ENCODE results near the gene LSM14B. TPM values are rescaled to one million over a fixed set of nuclear protein-coding genes. Genes with fewer than 3 reads are reported as not detected.
A peak's percentile ranks its signal among the peaks of the same experiment; 100 is the strongest.

Gene LSM14B
- total RNA-seq, 1 donor from 2014 or later: 35.1 TPM

DNA sequence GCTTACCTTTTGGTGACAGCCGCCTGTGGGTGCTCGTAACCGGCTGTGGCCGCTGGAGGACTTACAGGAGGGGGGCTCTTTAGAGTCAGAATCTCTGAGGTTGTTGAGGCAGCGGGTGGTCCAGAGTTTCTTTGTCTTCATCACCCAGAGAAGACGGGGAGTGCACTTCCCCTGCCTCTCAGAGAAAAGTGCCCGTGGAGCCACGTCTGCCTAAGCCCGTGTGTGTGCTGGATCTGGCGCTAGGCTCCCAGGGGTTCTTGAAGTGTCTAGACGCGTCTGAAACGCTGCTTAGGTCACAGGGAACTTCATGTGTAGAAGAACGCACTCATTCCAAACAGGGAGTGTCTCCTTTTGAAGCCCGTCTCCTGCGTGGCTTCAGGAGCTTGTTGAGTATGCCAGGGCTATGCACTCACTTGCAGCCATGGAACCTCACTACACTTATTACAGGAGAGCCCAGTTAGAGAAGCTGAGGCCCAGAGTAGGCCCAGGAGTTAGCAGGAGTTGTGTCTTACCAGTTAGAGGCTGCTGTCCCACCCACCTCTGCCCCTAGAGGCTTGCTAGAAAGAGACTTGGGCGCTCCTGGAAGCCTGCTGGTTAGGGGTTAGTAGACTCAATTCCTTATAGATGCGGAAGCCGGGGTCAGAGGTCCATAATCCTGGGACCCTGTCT, 1.3 kb downstream of the LSM14B start:
- intact Hi-C loops (cut with DNase I): no loop called here
- H3K4me1 ChIP-seq: peaks cover 15% of the 10 kb centered on the region
- no peak for DNase-seq
- H3K27me3 ChIP-seq: no peaks in the 10 kb centered on the region
- peak overlapping the region; percentile 69 for H3K4me3 ChIP-seq
- peak overlapping the region; percentile 77 for H3K27ac ChIP-seq
- H3K9me3 ChIP-seq: no peaks in the 10 kb centered on the region
- TF ChIP-seq, protein P1, sequence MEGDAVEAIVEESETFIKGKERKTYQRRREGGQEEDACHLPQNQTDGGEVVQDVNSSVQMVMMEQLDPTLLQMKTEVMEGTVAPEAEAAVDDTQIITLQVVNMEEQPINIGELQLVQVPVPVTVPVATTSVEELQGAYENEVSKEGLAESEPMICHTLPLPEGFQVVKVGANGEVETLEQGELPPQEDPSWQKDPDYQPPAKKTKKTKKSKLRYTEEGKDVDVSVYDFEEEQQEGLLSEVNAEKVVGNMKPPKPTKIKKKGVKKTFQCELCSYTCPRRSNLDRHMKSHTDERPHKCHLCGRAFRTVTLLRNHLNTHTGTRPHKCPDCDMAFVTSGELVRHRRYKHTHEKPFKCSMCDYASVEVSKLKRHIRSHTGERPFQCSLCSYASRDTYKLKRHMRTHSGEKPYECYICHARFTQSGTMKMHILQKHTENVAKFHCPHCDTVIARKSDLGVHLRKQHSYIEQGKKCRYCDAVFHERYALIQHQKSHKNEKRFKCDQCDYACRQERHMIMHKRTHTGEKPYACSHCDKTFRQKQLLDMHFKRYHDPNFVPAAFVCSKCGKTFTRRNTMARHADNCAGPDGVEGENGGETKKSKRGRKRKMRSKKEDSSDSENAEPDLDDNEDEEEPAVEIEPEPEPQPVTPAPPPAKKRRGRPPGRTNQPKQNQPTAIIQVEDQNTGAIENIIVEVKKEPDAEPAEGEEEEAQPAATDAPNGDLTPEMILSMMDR (IDR thresholded peaks at IDR 0.05): no peak
- H3K36me3 ChIP-seq: peaks cover 43% of the 10 kb centered on the region
- no peak for ATAC-seq

GRCh38 chr20:62126141-62126540, 3.9 kb downstream of the LSM14B start:
- no peaks in the 10 kb centered on the region for H3K9me3 ChIP-seq
- no peak overlapping the region for H3K4me3 ChIP-seq
- no peak for DNase-seq
- ATAC-seq: no peak
- intact Hi-C loops (cut with DNase I): no loop called here
- no peak overlapping the region for H3K27ac ChIP-seq
- H3K27me3 ChIP-seq: no peaks in the 10 kb centered on the region
- peaks cover 68% of the 10 kb centered on the region for H3K36me3 ChIP-seq
- TF ChIP-seq, protein P1 (IDR thresholded peaks at IDR 0.05): no peak
- H3K4me1 ChIP-seq: peaks cover 15% of the 10 kb centered on the region

- intact Hi-C loops (cut with DNase I): no loop called here
- H3K4me3 ChIP-seq: no peak overlapping the region
- no peaks in the 10 kb centered on the region for H3K27me3 ChIP-seq
- no peak overlapping the region for H3K27ac ChIP-seq
- no peaks in the 10 kb centered on the region for H3K9me3 ChIP-seq
- H3K4me1 ChIP-seq: peaks cover 16% of the 10 kb centered on the region
- DNase-seq (no peak), ATAC-seq (no peak)
- TF ChIP-seq, protein P1 (IDR thresholded peaks at IDR 0.05): no peak
- peaks cover 85% of the 10 kb centered on the region for H3K36me3 ChIP-seq
Observed at GRCh38 chr20:62127799-62128198, 5.5 kb downstream of the LSM14B start.

- no peaks in the 10 kb centered on the region for H3K9me3 ChIP-seq
- TF ChIP-seq, protein P1 (IDR thresholded peaks at IDR 0.05): no peak
- H3K27ac ChIP-seq: no peak overlapping the region
- peaks cover 19% of the 10 kb centered on the region for H3K4me1 ChIP-seq
- intact Hi-C loops (cut with DNase I): no loop called here
- DNase-seq (no peak), ATAC-seq (no peak)
- no peaks in the 10 kb centered on the region for H3K27me3 ChIP-seq
- no peak overlapping the region for H3K4me3 ChIP-seq
- peaks cover 92% of the 10 kb centered on the region for H3K36me3 ChIP-seq
Observed at GRCh38 chr20:62128502-62128901, 6.2 kb downstream of the LSM14B start.

GRCh38 chr20:62129731-62130531, 7.7 kb downstream of the LSM14B start:
- H3K27me3 ChIP-seq: no peaks in the 10 kb centered on the region
- H3K27ac ChIP-seq: no peak overlapping the region
- intact Hi-C loops (cut with DNase I): loop anchor here (10.0 kb wide), 1 partner anchor 105 kb away; no protein-coding TSS in a partner anchor
- no peaks in the 10 kb centered on the region for H3K9me3 ChIP-seq
- peaks cover 100% of the 10 kb centered on the region for H3K36me3 ChIP-seq
- H3K4me3 ChIP-seq: no peak overlapping the region
- no peak for DNase-seq
- peaks cover 21% of the 10 kb centered on the region for H3K4me1 ChIP-seq
- TF ChIP-seq, protein P1 (IDR thresholded peaks at IDR 0.05): no peak
- no peak for ATAC-seq
